Activated CD8-positive, alpha-beta memory T cell treated with anti-CD3 and anti-CD28 coated beads for 4 hours (primary cell): ENCODE results near the gene EXD1.
"Not testable (repeated sequence)": the region's sequence is repeated elsewhere in the genome, so short reads cannot be mapped to it uniquely, and the experiment has no call there.

Source experiments
- DNase-seq, 2 donors: peaks; one replicate each; pipeline ENCODE4 v3.0.0-alpha.2; 2020; ENCODE audit warnings: low read depth in 2 of 2

The EXD1 gene

DNA sequence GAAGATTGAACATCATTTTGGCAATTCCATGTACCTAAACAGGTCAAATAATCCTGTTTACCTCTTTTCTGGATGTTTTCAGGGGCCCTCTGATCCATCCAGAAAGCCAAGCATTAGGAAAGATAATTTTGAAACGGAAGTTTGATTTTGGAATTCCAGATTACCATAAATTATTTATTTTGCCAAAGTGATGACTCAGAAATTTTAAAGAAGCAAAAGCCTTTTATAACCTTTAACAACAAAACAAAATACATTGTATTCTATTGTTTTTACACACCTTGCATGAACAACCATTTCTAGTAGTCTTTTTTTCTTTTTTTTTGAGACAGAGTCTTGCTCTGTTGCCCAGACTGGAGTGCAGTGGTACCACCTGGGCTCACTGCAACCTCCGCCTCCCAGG lies 82.5 kb downstream of the EXD1 start:
- DNase-seq: no peak

DNA sequence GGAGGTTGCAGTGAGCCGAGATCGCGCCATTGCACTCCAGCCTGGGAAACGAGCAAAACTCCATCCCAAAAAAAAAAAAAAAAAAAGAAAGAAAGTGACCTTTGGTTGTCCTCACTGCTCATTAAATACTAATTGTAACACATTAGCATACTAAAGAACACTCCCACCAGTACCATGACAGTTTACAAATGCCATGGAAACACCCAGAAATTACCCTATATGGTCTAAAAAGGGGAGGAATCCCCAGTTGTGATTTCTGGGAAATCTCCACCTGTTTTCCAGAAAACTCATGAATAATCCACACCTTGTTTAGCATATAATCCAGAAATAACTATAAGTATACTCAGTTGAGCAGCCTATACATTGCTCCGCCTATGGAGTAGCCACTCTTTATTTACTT lies 90.9 kb downstream of the EXD1 start:
- DNase-seq: no peak

DNA sequence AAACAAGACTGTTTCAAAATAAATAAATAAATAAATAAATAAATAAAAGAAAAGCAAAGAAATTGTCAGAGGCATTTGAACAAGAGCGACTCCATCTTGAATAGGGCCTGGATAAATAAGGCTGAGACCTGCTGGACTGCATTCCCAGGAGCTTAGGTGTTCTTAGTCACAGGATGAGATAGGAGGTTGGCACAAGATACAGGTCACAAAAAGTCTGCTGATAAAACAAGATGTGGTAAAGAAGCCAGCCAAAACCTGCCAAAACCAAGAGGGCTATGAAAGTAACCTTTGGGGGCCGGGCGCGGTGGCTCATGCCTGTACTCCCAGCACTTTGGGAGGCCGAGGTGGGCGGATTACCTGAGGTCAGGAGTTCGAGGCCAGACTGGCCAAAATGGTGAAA lies 91.4 kb downstream of the EXD1 start:
- DNase-seq: not testable (repeated sequence)

DNA sequence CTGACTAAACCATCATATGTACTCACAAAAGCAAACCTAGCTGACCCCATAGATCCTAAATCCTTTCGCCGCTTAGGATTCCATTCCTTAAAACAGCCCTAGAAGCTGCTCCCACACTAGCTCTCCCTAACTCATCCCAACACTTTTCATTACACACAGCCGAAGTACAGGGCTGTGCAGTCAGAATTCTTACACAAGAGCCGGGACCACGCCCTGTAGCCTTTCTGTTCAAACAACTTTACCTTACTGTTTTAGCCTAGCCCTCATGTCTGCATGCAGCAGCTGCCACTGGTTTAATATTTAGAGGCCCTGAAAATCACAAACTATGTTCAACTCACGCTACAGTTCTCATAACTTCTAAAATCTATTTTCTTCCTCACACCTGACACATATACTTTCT lies 95.0 kb downstream of the EXD1 start:
- DNase-seq: not testable (repeated sequence)

DNA sequence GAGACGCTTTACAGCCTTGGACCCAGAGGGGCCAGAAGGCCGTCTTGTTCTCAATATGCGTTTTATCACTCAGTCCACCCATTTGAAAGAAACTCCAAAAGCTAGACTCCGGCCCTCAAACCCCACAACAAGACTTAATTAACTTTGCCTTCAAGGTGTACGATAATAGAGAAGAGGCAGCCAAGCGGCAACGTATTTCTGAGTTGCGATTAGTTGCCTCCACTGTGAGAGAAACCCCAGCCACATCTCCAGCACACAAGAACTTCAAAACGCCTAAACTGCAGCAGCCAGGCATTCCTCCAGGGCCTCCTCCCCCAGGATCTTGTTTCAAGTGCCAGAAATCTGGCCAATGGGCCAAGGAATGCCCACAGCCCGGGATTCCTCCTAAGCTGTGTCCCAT lies 97.1 kb downstream of the EXD1 start:
- DNase-seq: no peak
